Panc1 (cell line): ENCODE data around the gene ZNF8. TPM values are rescaled to one million over a fixed set of nuclear protein-coding genes. Genes with fewer than 3 reads are reported as not detected.
"Not testable (repeated sequence)": the region's sequence is repeated elsewhere in the genome, so short reads cannot be mapped to it uniquely, and the experiment has no call there.

Source experiments
- ATAC-seq: fragments of 200-7000 bp; cut with Tn5 transposase; 2 replicates; pipeline ENCODE4 v1.9.1; 2020; ENCODE audit warnings: mild to moderate bottlenecking, moderate library complexity
- BruUV-seq: library from RNA; stranded (reverse); fragments of 400-500 nt; replicated peaks from 2 replicates; lab custom pipeline; 2021; lab: Mats Ljungman, UMichigan
- CTCF ChIA-PET: fragments of 300-600 bp; sonication (Branson Sonifier 250); formaldehyde crosslinking; loops from one replicate; lab custom pipeline; 2022; ENCODE audit warnings: antibody characterized with exemption; lab: Charles Lee
- POLR2A ChIA-PET: fragments of 300-600 bp; sonication (Branson Sonifier 250); formaldehyde crosslinking; loops from one replicate; lab custom pipeline; 2022; ENCODE audit warnings: antibody characterized with exemption; lab: Charles Lee
- DNase-seq: peaks from one replicate; pipeline ENCODE4 v3.0.0-alpha.2; 2010; ENCODE audit warnings: low read depth, low spot score
- H3K27ac ChIP-seq: 2 replicates; pipeline ENCODE4 v1.5.1; 2011; ENCODE audit warnings: mild to moderate bottlenecking, low read length, inconsistent platforms
- H3K27me3 ChIP-seq: fragments of 200-500 bp; sonication (Bioruptor generic); 2 replicates; pipeline ENCODE4 v1.6.0; 2014; ENCODE audit warnings: low read length, inconsistent platforms; ENCODE audit not compliant: control insufficient read depth, insufficient read depth
- H3K36me3 ChIP-seq: fragments of 200-500 bp; sonication (Bioruptor generic); 2 replicates; pipeline ENCODE4 v1.5.1; 2014; ENCODE audit warnings: inconsistent platforms, mild to moderate bottlenecking, low read length, moderate library complexity; ENCODE audit not compliant: control insufficient read depth, insufficient read depth
- H3K4me1 ChIP-seq: 2 replicates; pipeline ENCODE4 v1.5.1; 2011; ENCODE audit warnings: inconsistent platforms, mild to moderate bottlenecking, low read length, moderate library complexity; ENCODE audit not compliant: control insufficient read depth, insufficient read depth
- H3K4me3 ChIP-seq, 2 experiments: 2 replicates each; pipeline ENCODE4 v1.5.1; 2011 to 2012; ENCODE audit warnings: low read depth in 2 of 2, low read length in 2 of 2, mild to moderate bottlenecking in 2 of 2, inconsistent platforms in 1 of 2, moderate library complexity in 1 of 2
- H3K9me3 ChIP-seq: fragments of 200-500 bp; sonication (Bioruptor generic); 2 replicates; pipeline ENCODE4 v1.5.1; 2014; ENCODE audit warnings: low read depth, mild to moderate bottlenecking, inconsistent platforms, low read length, moderate library complexity; ENCODE audit not compliant: control insufficient read depth, insufficient read depth
- POLR2AphosphoS5 ChIP-seq: IDR thresholded peaks from 2 replicates; pipeline ENCODE4 v1.6.1; 2012; ENCODE audit warnings: mild to moderate bottlenecking, low read depth, low read length, moderate library complexity
- REST ChIP-seq, 2 experiments: IDR thresholded peaks; 2 replicates each; pipeline ENCODE4 v1.6.1; 2011 to 2012; ENCODE audit warnings: low read depth in 2 of 2, control low read depth in 1 of 2, low read length in 1 of 2, mild to moderate bottlenecking in 1 of 2, moderate library complexity in 1 of 2; ENCODE audit not compliant: insufficient read depth in 1 of 2
- SIN3A ChIP-seq: IDR thresholded peaks from 2 replicates; pipeline ENCODE4 v1.6.1; 2012; ENCODE audit warnings: low read depth, mild to moderate bottlenecking, low read length, moderate library complexity, borderline replicate concordance; ENCODE audit not compliant: insufficient read depth
- TCF7L2 ChIP-seq: IDR thresholded peaks from 2 replicates; pipeline ENCODE4 v1.6.1; 2011; ENCODE audit warnings: mild to moderate bottlenecking, low read depth, low read length, inconsistent platforms
- in situ Hi-C: cut with HindIII; loops from 2 replicates; pipeline ENCODE4 v1.10.0; 2016; ENCODE audit warnings: low sequenced_read_pairs, low pct_unique_long_range_greater_than_20kb
- intact Hi-C: fragments of 100-400 bp; cut with micrococcal nuclease; formaldehyde crosslinking; loops from one replicate; pipeline ENCODE4 v1.10.0; 2022; ENCODE audit not compliant: unreplicated experiment
- total RNA-seq: library from RNA; stranded (reverse); gene quantifications from one replicate; pipeline ENCODE4 v1.2.1, GENCODE V29; 2021; ENCODE audit not compliant: unreplicated experiment
- TF ChIP-seq, protein P1 (sequence below): fragments of 450-650 bp; IDR thresholded peaks from 2 replicates; pipeline ENCODE4 v1.5.1; 2017; ENCODE audit warnings: mild to moderate bottlenecking

ZNF8 gene
- total RNA-seq, 1 experiment from 2014 or later: 12.6 TPM

GRCh38 chr19:58248886-58249285, 29.9 kb upstream of the ZNF8 start:
- DNase-seq: no peak
- H3K4me3 ChIP-seq: no peak overlapping the region
- peaks cover 81% of the 10 kb centered on the region for H3K9me3 ChIP-seq
- no peak for ATAC-seq
- no peaks in the 10 kb centered on the region for H3K4me1 ChIP-seq
- no peaks in the 10 kb centered on the region for H3K27me3 ChIP-seq
- in situ Hi-C loops: no loop called here
- no TSS peak for BruUV-seq
- ChIA-PET POLR2A (no interaction called here), CTCF (no interaction called here)
- no peak for TF ChIP-seq POLR2AphosphoS5
- TF ChIP-seq REST (IDR thresholded peaks at IDR 0.05; ENCODE audit: insufficient read depth in 1 of 2, low read depth in 2 of 2, low read length in 1 of 2): no peak
- TF ChIP-seq SIN3A: no peak
- H3K36me3 ChIP-seq: peaks cover 34% of the 10 kb centered on the region
- intact Hi-C loops: no loop called here
- no peak overlapping the region for H3K27ac ChIP-seq

DNA sequence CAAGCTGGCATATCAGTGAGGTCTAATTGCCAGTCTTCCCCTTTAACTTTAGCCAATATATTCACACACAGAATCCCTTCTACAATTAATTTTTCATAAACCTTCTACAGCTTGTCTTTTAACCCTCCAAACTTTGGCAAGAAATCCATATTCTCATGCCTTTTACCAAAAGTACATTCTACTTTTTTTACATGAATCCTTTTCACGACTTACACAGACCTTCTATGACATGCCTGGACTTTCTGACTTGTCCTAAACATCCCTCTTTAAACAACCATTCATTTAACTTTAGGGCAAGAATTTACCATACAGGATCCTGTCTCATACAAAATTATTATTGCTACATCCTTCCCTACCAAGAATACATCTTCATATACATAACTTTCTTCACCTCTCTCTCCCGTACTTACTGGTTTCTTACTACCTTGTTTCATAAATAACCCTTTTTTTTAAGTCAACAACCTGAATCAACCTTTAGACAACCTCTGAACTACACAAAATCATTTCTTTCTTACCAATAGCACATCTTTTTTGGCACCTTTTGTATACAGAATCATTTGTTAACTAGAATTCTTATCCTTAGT, 26.6 kb upstream of the ZNF8 start:
- intact Hi-C loops (no loop called here), in situ Hi-C loops (no loop called here)
- no peak for TF ChIP-seq TCF7L2
- no peak for TF ChIP-seq SIN3A
- no peak for TF ChIP-seq REST (IDR thresholded peaks at IDR 0.05; ENCODE audit: insufficient read depth in 1 of 2, low read depth in 2 of 2, low read length in 1 of 2)
- TF ChIP-seq POLR2AphosphoS5: no peak
- TF ChIP-seq, protein P1, sequence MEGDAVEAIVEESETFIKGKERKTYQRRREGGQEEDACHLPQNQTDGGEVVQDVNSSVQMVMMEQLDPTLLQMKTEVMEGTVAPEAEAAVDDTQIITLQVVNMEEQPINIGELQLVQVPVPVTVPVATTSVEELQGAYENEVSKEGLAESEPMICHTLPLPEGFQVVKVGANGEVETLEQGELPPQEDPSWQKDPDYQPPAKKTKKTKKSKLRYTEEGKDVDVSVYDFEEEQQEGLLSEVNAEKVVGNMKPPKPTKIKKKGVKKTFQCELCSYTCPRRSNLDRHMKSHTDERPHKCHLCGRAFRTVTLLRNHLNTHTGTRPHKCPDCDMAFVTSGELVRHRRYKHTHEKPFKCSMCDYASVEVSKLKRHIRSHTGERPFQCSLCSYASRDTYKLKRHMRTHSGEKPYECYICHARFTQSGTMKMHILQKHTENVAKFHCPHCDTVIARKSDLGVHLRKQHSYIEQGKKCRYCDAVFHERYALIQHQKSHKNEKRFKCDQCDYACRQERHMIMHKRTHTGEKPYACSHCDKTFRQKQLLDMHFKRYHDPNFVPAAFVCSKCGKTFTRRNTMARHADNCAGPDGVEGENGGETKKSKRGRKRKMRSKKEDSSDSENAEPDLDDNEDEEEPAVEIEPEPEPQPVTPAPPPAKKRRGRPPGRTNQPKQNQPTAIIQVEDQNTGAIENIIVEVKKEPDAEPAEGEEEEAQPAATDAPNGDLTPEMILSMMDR: no peak
- ATAC-seq (no peak), DNase-seq (no peak)
- Histone ChIP-seq H3K27ac (no peak overlapping the region), H3K4me1 (no peaks in the 10 kb centered on the region), H3K36me3 (peaks cover 19% of the 10 kb centered on the region; the same call in 1 of the 2 replicates), H3K9me3 (peaks cover 78% of the 10 kb centered on the region), H3K27me3 (no peaks in the 10 kb centered on the region), H3K4me3 (no peak overlapping the region)
- ChIA-PET POLR2A (no interaction called here), CTCF (no interaction called here)
- BruUV-seq: no TSS peak

- in situ Hi-C loops, H3K4me1 ChIP-seq, POLR2A ChIA-PET, H3K27ac ChIP-seq, ATAC-seq, H3K4me3 ChIP-seq, CTCF ChIA-PET, BruUV-seq, H3K36me3 ChIP-seq, H3K27me3 ChIP-seq, DNase-seq, intact Hi-C loops: not testable (repeated sequence)
- H3K9me3 ChIP-seq: peaks cover 76% of the 10 kb centered on the region
Measured at GRCh38 chr19:58258259-58258658, 20.5 kb upstream of the ZNF8 start.
